ENCODE data around the gene SLC39A2. TPM values are rescaled to one million over a fixed set of nuclear protein-coding genes. Genes with fewer than 3 reads are reported as not detected.
"Not testable (repeated sequence)": the region's sequence is repeated elsewhere in the genome, so short reads cannot be mapped to it uniquely, and the experiment has no call there.

The SLC39A2 gene
- polyA plus RNA-seq, 5 donors: 0.14 to 0.49 TPM; not detected in 3

DNA sequence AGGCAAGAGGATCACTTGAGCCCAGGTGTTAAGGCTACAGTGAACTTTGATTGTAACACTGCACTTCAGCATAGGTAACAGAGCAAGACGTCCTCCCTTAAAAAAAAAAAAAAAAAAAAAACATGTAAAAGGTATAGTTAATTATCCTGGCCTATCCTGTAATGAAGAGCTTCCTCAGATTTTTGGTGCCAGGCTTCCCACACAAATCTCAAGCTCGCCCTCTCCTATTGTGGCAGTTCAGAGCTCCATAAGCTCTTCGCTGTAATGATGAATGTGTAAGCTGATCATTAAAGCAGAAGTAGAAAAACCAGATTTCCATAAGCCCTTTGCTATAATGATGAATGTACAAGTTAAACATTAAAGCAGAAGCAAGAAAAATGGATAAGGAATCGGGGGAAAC lies 2.0 kb upstream of the SLC39A2 start:
- no peak for DNase-seq

DNA sequence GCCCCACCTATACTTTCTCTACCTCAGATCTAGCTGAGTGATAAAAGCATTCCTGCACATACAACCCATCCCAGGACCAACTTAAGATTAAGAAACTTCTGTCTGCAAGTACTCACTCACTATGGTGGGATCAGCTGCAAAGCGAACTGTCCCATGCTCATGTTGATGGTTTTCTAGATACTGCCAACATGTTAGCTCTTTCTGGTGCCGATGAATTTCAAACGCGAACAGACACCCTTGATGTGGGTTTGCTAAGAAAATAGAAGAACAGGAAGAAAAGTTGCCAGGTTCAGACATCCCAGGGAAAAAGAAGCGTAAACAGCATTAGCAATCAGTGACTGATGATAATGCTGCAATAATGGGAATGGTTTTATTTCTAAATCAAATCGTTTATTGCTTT lies 1.5 kb upstream of the SLC39A2 start:
- DNase-seq: no peak

DNA sequence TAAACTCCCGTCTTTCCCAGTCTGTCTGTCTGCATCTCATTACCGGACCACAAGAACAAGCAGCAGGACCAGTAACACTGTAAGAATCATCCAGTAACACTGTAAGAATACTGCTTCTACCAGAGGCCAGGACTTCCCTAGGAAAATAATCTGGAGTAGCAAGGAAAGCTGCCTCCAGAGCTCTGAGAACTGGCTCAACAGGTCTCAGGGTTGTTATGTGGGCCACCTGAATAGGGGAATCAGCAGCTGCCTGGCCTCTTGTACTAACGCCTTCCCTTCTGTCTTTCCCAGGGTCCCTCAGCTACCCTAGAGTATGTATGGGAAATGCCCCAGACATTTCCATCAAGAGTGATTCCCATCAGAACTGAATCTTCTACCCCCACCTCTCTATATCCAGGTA lies 954 bp upstream of the SLC39A2 start:
- peak; percentile 38 to 51 for DNase-seq

DNA sequence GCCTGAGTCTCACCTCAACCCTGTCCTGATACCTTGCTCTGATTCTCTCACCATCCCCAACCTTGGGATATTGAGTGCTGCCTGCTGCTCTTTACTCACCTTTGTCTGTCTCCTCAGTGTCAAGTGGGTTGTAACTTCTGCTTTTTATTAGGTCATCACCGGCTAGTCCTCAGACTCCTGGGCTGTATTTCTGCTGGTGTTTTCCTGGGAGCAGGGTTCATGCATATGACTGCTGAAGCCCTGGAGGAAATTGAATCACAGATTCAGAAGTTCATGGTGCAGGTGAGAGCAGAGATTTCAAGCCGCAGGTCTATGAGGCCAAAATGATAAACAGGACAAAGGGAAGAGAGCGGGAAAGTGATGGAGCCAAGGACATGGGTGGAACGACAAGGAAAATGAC lies 498 bp downstream of the SLC39A2 start:
- DNase-seq: no peak

DNA sequence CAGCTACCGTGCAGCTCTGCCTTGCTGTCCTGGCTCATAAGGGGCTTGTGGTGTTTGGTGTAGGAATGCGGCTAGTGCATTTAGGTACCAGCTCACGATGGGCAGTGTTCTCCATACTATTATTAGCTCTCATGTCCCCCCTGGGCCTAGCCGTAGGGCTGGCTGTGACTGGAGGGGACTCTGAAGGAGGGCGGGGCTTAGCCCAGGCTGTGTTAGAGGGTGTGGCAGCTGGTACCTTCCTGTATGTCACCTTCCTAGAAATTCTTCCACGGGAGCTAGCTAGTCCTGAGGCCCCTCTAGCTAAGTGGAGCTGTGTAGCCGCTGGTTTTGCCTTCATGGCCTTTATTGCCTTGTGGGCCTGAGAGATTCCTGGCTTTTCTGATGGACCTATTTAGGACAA lies 2.1 kb downstream of the SLC39A2 start:
- no peak for DNase-seq

DNA sequence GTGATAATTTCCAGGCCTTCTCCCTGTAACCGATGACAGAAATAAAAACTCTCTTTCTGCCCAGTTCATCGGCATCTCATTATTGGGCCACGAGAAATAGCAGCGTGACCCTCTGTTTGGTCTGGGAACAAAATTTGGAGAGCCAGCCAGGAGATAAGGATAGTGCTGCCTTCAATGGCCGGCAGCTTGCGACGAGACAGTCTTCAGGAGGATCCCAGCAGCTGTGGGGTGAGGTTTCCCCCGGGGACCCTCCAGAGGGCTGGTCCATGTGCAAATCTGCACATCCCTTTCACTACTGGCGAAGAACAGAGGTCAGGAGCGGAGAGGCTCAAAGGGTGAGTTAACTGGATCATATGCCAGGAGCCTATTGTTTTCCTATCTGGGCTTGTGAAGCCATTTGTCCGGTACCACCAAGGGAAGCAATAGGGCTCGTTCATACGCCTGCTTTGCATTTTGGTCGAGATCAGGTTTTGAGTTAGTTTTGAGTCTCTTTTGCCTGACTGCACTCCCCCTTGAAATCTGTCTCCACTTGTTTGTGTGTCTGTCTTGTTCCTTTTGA lies 4.8 kb downstream of the SLC39A2 start:
- DNase-seq: no peak

DNA sequence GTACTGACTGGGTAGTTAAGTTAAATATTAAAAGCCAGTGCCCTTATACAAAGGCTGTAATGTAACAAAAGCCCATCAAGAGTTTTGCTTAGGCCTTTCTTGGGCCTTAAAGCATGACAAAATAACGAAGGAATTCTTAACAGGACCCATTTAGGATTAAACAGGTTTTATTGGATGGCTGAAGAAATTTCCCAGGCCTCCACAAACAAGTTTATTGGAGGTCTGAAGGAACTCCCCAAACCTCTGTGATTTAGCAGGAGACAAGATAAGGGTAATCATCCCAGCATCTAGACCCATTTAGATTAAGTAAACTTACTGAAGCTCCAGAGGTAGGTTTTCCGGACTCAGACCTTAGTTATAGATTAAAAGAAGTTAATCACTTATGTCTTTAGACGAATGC lies 10.6 kb downstream of the SLC39A2 start:
- DNase-seq: not testable (repeated sequence)

DNA sequence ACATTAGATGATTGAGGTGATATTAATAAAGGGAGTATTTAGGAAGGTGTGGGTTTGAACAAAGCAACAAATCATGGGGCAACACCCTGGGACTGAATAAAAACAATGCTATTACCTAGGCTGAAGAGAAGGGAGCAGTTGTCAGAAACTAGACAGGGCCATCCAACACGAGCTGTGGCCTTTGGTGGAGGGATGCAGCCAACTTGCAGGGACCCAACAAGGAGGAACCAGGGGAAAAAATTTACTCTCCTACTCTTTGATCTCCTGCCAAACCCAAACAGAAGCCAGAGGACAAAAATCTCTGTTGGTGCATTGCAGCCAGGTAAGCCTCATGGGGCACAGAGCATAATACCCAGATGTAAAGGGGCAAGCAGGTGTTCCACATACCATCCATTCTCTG lies 12.0 kb downstream of the SLC39A2 start:
- DNase-seq: no peak

DNA sequence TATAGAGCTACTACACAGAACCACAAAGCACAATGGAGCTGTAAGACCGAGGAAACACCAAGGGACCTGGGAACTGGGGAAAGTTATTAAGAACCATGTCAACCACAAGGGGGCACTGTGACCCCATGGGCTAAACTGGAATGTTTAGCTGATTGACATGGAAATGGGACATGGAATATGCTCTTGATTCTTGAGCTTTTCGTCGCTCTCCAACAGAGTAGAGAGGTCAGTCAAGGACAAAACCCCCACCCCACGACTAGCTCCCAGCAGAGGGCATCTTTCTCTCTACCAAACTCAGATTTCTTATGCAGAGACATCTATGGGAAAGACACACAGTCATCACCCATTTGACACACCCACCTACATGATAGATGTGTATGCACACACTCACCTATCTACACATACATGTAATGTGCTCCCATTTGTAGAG lies 15.7 kb downstream of the SLC39A2 start:
- peak; percentile 80 to 87 for DNase-seq

DNA sequence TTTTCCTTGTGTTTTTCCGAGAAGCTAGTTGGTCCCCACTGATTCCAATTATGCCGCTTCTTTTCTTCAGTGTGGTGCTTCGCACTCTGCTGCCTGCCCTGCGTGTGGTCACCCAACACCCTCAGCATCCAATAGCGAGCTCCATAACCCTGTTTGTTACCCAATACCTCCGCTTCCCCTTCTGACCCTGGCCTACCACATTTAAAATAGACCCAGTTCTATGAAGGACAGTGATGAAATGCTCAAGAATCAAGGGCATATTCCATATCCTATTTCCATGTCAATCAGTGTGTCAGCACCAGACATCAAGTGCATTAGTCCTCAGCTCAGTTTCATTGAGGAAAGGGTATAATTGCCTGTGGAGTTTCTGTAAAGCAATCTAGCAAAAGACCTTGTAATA lies 16.2 kb downstream of the SLC39A2 start:
- DNase-seq: no peak

DNA sequence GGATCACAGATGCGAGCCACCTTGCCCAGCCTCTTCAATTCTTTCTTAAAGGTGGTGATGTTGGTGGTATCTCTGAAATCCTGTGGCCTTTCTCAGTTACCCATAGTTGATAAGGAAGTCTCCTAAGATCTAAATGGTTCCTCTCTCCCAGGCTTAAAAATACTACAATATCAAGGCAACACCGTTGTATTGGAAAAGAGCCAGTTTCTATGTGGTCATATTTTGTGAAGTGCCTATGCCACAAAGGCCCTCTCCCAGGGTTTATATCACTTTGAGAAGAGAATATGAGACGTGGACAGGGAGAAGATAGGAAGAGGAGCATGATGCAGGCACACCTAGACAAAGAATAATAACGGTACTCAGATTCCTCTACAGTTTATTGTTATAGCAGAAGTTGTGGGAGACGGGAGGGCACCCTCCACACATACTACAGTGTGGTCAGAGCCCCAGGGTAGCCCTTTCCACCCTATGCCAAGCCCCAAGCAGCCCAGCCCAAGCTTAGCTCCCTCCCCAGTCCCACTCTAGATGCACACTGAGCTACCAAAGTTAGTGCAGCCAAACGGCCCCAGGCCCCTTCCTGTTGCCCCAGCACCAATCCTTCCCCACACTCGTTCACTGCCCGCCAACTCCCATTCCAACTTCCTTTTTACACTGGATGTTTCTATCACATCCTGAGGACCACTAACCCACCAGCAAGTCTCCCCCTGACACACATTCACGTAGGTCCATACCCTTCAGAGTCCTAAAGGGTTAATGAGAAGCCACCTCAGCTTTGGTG lies 17.5 kb downstream of the SLC39A2 start:
- DNase-seq: no peak

DNA sequence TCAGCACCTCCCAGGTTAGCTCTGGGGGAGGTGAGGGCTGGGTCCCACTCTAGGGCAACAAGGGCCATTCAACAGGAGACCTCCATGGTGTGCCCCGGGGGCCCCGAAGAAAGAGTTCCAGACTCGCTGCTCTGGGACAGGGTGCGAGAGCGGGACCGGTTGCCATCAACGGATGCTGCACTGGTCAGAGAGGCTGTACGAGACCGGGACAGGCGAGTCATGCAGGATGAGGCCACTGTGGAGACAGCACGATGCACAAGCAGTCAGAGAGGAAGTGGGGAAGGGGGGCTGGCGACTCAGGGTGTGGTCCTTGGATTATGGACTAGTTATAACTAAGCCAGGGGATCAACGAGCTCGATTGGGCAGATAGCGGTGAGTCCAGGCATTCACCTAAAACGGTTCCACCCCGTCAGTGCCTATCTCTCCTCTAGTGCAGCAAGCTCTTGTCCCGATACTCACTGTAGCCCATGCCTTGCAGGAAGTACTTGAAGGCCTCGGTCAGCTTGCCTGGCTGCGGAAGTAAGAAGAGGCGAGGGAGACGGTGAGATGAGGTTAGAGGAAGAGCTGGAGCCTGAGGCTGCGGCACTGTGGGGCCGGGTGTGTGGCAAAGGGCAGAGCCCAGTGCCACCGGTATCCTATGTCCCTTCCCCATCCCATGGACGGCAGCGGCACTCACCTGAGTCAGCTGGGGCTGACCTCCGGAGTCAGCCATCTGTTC lies 18.6 kb downstream of the SLC39A2 start:
- no peak for DNase-seq

DNA sequence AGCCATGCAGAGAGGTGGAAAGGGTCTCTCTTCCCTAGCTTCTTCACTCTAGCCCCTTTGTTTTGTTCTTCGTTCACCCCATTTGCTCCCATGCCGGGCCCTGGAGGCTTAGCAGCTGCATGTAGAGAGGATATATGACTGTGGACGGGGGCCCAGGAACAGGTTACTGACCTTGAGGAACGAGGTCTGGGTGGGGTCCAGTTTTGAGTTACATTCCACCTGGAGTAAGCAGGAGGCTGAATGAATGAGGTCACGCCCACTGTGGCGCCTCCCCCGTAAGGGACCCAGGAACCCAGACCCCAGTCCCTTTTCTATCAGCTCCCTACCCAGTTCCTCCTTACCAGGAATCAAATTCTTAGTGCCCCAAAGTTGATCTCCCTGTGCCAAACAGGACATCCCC lies 19.2 kb downstream of the SLC39A2 start:
- no peak for DNase-seq

DNA sequence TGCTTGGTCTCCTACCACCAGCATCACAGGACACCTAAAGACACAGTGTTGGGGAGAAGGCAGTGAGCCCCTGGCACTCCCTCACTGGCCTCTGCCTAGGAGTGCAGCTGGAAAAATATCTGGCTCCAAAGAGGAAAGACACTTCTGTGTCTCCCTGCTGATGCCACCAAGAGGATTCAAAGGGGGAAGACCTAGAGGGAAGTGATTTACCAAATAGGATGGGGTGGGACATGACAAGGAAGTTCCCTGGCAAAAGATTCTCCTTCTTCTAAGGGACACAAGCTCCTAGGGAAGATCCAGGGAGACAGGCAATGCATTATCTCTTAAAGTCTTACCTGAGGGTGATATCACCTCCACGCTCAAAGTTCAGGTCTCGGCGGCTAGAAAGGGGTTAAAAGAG lies 19.7 kb downstream of the SLC39A2 start:
- DNase-seq: no peak

DNA sequence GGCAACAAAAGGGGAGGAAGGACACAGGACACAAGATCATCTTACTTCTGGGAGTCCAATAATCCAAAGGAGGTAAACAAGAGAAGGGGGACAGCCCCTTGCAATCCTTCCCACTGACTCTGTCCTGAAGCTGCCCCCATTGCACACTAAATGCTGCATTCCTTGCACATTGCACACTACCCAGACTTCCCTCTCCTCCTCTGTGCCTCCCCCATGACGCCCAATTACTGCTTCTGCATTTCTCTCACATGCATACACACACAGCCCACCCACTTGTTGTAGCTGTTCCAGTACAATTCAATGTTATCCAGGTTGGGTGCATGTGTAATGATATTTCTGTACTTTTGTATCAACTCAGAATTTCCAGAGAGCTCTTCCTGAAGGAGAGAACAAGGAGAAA lies 20.3 kb downstream of the SLC39A2 start:
- DNase-seq: no peak

DNA sequence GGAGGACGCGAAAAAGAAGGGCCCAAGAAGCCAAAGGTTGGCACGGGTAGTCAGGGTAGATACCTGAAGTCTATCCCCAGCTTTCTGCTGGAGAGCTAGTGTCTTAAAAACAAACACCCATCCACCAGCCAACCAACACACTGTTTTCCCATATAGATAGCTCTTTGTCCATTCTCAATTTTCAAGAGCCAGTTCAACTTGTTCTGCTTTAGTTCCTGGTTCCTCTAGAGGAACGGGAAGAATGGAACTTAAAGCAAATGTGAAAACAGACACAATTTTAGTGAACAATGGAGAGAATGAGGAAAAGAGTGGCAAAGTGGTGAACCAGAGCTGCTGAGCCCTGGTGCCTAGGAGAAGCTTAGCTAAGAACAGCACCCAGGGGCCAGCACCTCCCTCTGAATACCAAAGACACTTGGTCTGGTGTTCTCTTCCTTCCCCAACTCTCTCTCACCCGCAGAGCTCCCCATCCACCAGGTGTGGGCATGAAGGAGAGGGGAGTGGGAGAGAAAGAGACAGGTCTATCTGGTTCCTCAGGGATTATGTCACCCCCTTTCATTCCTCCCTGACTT lies 22.0 kb downstream of the SLC39A2 start:
- no peak for DNase-seq

DNA sequence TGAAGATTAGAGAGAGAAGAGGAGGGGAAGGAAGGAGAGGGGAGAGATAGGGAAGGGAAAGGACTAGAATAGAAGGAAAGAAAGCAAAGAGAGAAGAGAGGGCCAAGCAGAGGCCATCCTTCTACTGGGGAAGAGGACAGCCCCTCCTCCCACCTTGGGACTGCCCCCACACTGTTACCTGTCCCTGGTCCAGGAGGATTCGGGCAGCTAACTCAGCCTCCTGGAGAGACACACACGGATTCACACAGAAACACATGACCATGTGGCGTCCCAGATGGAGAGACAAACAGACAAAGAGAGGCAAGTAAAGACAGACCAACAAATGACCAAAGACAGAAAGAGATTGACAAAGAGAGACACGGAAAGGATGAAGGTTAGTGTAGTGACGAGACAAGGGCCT lies 23.6 kb downstream of the SLC39A2 start:
- no peak for DNase-seq

DNA sequence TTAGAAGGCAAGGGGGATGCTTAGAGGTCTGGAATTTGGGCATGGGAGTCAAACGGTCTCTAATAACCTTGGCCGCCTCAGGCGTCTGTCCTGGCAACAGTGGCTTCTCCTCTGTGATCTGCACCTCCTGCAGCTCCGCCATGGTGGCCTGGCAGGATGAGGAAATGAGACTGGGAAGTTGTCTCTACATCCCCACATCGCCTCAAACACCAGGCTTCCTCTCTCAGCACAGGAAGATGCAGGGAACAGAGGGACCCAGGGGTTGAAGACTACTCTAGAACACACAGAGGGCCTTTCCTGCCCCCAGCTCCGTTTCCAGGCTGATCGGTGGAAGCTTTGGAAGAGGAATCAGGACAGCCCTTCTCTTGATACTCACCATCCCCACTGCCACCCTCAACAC lies 24.1 kb downstream of the SLC39A2 start:
- DNase-seq: no peak

DNA sequence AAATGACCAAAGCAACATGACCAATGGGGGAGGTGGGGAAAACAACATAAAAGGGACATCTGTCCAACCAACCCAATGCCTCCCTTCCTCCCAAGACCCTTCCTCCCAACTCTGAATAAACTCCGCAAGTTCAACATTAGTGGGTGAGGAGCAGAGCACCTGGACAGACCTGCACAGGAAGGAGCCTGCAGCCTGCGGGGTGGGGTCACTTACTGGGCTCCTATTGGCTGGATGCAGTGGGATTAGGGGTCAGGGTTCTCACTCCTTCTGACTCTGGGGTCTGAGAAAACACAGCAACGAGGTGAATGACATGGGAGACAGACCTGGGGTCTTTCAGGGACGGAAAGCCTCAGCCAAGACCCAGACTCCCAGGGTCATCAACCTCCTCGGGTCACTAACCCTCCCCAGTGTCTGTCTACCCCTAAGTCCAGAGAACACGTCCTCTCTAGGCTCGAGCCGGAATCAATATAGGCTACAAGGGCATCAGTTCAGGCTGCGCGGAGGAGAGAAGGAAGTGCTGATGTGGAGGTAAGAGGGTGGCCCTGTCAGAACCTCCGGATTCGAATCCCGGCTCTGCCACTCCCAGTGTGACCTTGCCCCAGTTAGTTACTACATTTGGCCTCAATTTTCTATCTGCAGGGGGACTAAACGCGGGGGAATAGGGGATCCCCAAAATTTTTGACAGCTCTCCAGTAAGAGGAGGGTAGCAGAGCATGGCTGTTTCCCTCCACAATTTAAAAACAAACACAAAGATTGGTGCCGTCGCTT lies 24.9 kb downstream of the SLC39A2 start:
- no peak for DNase-seq

DNA sequence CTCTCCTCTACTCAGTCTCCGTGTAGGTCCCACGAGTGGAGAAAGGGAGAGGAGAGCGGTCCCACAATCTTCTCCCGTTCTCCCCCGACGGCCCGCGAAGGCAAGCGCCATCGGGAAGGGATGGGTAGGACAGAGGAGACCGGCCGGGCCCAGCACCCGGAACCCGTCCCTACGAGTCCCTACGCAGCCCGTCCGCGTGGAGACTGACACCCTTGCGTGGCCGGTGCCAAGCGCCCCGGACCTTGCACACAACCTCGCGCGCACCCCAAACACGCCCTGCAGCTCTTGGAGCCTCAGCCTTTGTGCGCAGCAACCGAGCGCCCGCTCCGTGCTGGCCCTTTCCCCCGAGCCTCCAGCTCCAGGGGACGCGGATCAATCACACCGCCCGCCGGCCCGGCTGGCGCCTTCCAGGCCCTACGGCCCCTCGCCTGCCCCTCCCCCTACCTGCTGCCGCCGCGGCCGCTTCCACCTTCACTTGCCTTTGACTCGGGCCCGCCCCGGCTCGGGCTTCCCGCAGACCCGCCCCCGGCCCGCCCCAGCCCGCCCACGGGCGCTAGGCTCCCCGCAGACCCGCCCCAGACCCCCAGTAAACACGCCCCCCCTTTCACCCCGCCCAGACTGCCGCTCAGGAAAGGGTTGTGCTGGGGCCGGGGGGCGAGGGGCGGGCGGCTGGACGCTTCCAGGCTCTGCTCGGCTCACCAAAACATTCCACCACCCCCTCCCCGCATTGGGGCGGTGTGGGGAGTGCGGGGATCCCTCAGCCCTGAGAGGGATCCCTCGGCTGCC lies 25.7 kb downstream of the SLC39A2 start, which contains the start of gene NDRG2:
TSS of gene NDRG2 (minus strand) at position 477 of the 786 bp plus-strand sequence. CDS start 1,746 bp downstream, outside the sequence.
- DNase-seq: peak in 1 of 2 donors; percentile 78
